ENCODE results near the gene ALDH3B1. TPM values are rescaled to one million over a fixed set of nuclear protein-coding genes. Genes with fewer than 3 reads are reported as not detected.

ALDH3B1 gene
- total RNA-seq, 1 donor from 2014 or later: not detected

DNA sequence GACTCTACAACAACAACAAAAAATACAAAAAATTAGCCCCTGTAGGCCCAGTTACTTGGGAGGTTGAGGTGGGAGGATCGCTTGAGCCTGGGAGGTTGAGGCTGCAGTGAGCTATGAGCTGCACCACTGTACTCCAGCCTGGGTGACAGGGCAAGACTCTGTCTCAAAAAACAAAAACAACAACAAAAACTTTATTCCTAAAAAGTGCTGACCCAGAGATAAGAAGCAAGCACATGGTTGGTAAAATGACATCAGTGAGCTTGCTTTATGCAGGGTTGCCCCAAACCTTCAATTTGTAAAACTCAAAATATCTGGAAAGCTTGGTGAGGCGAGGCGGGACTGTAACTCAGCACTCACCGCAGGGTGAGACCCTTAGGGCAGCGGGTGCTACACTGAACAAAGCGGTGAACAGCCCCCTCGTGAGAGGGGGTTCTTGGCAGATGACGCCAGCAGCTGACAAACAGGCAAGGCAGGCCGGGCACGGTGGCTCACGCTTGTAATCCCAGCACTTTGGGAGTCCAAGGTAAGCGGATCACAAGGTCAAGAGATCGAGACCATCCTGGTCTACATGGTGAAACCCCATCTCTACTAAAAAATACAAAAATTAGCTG lies 25.2 kb downstream of the ALDH3B1 start:
- H3K4me3 Mint-ChIP-seq: peak overlapping the region; percentile 7
- peaks cover 2% of the 10 kb centered on the region for H3K36me3 Mint-ChIP-seq (ENCODE audit: low read depth)
- no peaks in the 10 kb centered on the region for H3K9me3 Mint-ChIP-seq
- no peaks in the 10 kb centered on the region for H3K27me3 Mint-ChIP-seq (ENCODE audit: insufficient read depth)
- intact Hi-C loops (cut with micrococcal nuclease): no loop called here
- peaks cover 18% of the 10 kb centered on the region for H3K4me1 Mint-ChIP-seq (ENCODE audit: low read depth)
- DNase-seq (ENCODE audit: low spot score): no peak
- no peak overlapping the region for H3K27ac Mint-ChIP-seq

DNA sequence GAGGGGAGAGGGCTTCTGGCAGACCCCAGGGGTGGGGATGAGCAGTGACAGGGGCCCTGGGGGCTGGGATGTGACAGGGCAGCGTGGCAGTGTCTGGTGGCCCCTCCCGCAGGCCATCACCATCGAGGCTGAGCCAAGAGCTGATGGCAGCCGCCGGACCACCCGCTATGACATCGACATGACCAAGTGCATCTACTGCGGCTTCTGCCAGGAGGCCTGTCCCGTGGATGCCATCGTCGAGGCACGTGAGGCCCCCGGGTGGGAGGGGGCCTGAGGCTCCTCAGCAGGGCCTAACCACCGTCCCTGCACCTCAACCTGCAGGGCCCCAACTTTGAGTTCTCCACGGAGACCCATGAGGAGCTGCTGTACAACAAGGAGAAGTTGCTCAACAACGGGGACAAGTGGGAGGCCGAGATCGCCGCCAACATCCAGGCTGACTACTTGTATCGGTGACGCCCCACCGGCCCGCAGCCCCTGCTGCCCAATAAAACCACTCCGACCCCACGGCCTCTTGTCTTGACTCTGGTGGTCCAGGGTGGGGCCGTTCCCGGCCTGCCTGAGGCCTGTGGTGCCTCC lies 26.1 kb downstream of the ALDH3B1 start:
- DNase-seq (ENCODE audit: low spot score): no peak
- no peaks in the 10 kb centered on the region for H3K27me3 Mint-ChIP-seq (ENCODE audit: insufficient read depth)
- no peak overlapping the region for H3K27ac Mint-ChIP-seq
- intact Hi-C loops (cut with micrococcal nuclease): no loop called here
- H3K4me3 Mint-ChIP-seq: no peak overlapping the region
- H3K9me3 Mint-ChIP-seq: no peaks in the 10 kb centered on the region
- peaks cover 18% of the 10 kb centered on the region for H3K4me1 Mint-ChIP-seq (ENCODE audit: low read depth)
- H3K36me3 Mint-ChIP-seq (ENCODE audit: low read depth): peaks cover 2% of the 10 kb centered on the region

DNA sequence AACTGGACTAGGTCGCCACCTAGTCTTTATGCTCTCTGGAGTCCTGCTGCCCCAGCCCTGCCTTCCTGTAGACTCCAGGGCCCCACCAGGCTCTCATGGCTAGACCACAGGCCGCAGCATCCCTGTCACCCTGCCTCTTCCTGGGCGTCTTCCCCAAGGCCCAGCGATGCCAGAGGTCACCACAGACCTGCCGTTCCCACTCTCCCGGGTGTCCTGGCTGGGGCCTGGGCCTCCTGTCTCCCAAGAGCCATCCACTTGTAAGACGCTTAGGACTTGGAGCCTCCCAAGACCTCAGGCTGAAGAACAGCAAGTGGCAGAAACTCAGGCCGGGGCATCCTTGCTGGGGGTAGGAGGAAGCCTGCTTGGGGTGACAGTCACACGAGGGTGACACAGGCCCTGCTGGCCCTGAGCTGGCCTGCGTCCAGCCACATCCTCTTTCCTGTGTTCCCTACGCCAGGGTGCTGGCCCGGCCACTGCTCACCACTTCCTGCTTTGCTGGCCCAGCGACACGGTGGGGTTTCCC lies 26.7 kb downstream of the ALDH3B1 start:
- peak overlapping the region; percentile 71 for H3K27ac Mint-ChIP-seq
- intact Hi-C loops (cut with micrococcal nuclease): no loop called here
- H3K4me1 Mint-ChIP-seq (ENCODE audit: low read depth): peaks cover 12% of the 10 kb centered on the region
- no peak for DNase-seq (ENCODE audit: low spot score)
- H3K27me3 Mint-ChIP-seq (ENCODE audit: insufficient read depth): no peaks in the 10 kb centered on the region
- H3K36me3 Mint-ChIP-seq (ENCODE audit: low read depth): peaks cover 4% of the 10 kb centered on the region
- H3K9me3 Mint-ChIP-seq: no peaks in the 10 kb centered on the region
- peak overlapping the region; percentile 63 for H3K4me3 Mint-ChIP-seq

DNA sequence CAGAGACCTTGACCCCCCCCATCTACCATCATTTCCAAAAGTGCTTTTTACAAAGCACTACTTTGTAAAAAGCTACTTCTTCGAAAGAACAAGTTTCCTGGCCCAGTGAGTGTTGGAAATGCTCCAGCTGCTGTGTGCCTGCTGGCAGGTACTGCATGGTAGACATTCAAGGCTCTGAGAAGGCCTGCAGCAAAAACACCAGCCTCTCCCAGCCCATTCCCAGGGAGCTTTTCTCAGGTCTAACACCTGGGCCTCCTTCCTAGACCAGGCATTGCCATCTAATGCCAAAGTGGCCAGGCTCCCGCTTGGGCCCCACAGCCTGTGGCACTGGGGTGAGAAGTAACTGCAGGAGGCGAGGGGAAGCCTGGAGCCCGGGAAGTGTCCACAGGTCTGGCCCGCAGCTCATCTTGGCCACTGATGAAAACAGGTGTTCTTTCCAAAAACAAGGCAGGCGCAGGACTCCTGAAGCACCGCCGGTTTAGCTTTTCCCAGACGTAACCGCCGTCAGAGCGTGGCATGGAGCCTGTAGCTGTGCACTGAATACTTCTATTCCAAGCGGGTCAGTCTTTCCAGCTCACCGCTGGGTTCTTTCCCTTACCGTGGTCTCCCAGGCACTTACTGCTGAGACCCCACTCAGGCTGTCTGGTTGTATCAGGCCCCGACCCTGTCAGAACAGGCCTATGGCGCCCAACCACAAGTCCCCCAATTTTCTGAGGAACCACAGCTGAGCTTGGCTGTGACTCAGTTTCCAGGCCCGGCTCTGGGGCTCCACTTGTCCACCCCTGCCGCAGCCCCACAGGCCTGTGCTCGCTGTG lies 27.5 kb downstream of the ALDH3B1 start:
- no peaks in the 10 kb centered on the region for H3K9me3 Mint-ChIP-seq
- peaks cover 4% of the 10 kb centered on the region for H3K36me3 Mint-ChIP-seq (ENCODE audit: low read depth)
- DNase-seq (ENCODE audit: low spot score): no peak
- no peaks in the 10 kb centered on the region for H3K27me3 Mint-ChIP-seq (ENCODE audit: insufficient read depth)
- H3K4me1 Mint-ChIP-seq (ENCODE audit: low read depth): peaks cover 11% of the 10 kb centered on the region
- H3K4me3 Mint-ChIP-seq: peak overlapping the region; percentile 63
- peak overlapping the region; percentile 71 for H3K27ac Mint-ChIP-seq
- intact Hi-C loops (cut with micrococcal nuclease): loop anchor here (2.0 kb wide), 1 partner anchor 83 kb away; the partner anchor contains the start of gene CHKA

DNA sequence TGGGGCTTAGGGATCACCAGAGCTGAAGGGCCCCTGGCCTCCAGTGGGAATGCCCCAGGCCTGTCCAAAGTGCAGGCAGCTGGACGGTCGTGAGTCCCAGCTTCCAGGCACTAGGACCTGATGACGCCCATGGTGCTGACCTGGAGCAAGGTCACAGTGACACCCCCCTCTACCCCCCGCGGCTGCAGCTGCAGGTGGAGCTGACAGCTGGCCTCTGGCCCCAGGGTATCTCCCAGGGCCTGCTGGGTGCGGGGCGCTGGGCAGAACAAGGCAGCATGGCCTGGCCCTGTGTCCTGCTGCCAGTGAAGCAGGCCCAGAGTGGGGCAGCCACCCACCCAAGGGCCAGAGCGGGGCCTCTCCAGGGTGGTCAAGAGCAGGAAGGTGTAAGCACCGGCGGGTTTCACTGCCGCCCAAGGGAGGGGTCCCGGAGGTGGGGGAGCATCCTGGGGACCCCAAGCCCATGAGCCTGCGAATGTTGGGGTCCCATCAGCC lies 28.1 kb downstream of the ALDH3B1 start:
- no peak for DNase-seq (ENCODE audit: low spot score)
- H3K9me3 Mint-ChIP-seq: no peaks in the 10 kb centered on the region
- H3K36me3 Mint-ChIP-seq (ENCODE audit: low read depth): peaks cover 4% of the 10 kb centered on the region
- no peaks in the 10 kb centered on the region for H3K27me3 Mint-ChIP-seq (ENCODE audit: insufficient read depth)
- H3K4me1 Mint-ChIP-seq (ENCODE audit: low read depth): peaks cover 11% of the 10 kb centered on the region
- H3K27ac Mint-ChIP-seq: no peak overlapping the region
- intact Hi-C loops (cut with micrococcal nuclease): loop anchor here (2.0 kb wide), 1 partner anchor 83 kb away; the partner anchor contains the start of gene CHKA
- peak overlapping the region; percentile 93 for H3K4me3 Mint-ChIP-seq

DNA sequence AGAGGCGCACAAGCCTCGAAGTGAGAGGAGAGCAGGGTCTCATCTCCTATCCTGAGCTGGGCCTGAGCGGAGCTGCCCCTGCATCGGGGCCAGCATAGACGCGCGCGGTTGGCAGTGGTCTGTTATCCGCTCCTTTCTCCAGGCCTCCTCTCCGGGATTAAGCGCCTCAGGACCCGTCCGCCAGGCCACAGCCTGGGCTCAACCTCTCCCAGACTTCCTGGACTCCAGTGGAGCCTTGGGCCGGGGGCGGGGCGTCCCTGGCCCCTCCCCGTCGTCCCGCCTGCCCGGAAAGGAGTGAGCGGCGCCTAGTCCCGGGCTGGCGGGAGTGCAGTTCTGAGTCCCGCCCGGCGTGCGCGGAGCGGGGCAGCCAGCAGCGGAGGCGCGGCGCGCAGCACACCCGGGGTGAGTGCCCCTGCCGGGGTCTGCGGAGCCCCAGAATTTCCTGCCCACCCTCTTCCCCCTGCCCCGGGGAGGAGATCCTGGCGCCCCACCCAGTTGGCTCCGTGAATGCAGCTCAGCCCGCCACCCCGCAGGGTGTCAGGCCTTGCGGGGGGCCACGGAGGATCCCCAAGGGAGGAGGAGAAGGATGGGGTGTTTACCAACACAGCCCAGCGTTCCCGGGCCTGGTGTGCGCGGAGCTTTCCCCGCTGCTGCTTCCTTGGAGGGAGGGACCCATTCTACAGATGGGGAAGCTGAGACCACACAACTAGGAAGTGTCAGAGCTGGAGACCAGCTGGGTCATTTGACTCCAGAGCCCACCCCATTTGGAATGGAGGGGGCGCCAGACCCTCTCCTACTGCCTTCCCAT lies 28.8 kb downstream of the ALDH3B1 start, which contains the start of gene TCIRG1:
TCIRG1 (plus strand) TSS at position 308 of the 808 bp plus-strand sequence. CDS start 2,247 bp downstream, outside the sequence.
- Mint-ChIP-seq H3K4me3 (peak within 1 kb of the TSS; percentile 93), H3K27me3 (ENCODE audit: insufficient read depth) (no peaks in the 10 kb centered on the region), H3K27ac (peak within 1 kb of the TSS; percentile 94), H3K9me3 (no peaks in the 10 kb centered on the region), H3K36me3 (ENCODE audit: low read depth) (peaks cover 4% of the 10 kb centered on the region), H3K4me1 (ENCODE audit: low read depth) (peaks cover 11% of the 10 kb centered on the region)
- intact Hi-C loops (cut with micrococcal nuclease): loop anchor here (1.0 to 2.0 kb wide), 2 partner anchors 9 to 82 kb away; partner anchors contain the start of genes CHKA and NDUFS8
- peak; percentile 54 for DNase-seq (ENCODE audit: low spot score)

DNA sequence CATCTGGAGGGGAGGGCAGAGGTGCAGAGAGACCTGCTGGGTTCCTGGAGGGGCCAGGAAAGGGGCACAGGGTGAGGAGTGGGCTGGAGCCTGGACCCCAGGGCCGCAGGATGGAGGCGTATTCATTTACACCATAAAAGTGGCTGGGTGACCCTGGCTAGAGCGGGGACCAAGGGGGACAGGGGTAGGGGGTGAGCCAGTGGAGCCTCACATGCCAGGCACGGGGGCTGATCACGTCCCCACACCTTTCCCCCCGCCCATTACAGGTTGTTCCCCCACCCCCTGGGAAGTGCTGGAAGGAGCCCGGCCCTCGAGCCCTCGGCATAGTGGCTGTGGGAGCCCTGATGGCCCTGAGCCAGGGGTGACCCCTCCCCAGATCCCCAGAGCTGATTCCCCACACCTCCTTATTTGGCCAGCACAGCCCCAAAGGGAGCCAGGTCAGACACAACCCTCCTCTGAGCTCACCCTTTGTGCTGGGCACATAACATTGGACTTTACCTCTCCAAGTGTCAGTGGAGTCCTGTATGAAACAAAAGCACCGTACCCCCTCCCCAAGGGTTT lies 29.5 kb downstream of the ALDH3B1 start:
- no peak for DNase-seq (ENCODE audit: low spot score)
- H3K4me3 Mint-ChIP-seq: peak overlapping the region; percentile 93
- intact Hi-C loops (cut with micrococcal nuclease): loop anchor here (1.0 to 2.0 kb wide), 3 partner anchors 9 to 81 kb away; partner anchors contain the start of genes CHKA, NDUFS8 and UNC93B1

DNA sequence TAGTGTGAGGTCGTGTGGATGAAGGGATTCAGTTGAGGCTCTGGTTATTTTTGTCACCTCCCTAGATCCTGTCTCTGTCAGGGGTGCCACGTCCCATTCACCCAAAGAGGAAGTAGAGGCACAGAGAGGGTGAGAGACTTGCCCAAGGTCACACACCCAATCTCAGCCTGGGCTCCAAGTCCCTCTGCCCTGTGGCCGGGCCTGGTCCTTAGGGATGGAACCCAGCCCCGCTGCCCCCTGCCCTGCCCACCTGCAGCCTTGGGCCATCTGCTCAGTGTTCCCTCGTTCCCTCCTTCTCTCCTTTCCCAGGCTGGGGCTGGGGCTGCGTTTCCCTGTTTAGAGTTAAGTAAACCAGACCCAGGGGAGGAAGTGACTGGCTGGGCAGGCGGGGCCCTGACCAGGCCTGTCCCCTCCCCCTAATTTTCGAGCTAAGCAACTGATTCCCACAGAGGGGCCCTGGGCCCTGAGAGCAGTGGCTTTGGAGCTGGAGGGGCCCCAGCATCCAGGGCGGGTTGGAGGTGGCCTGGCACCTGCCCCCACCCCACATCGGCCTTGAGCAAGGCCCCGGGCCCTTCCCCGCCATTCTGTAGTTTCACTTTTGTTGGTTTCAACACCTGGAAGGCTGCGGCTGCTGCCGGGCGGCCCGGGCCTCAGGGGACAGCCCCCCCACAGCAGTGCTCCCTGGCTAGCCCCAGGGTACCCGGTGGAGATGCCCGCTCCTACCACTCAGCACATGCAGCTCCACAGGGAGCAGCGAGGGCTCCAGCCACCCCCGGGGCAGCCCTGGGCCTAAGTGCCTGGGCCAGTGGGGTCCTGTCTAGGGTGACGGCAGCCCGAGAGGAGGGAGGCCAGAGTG lies 30.2 kb downstream of the ALDH3B1 start:
- peak overlapping the region; percentile 94 for H3K27ac Mint-ChIP-seq
- DNase-seq (ENCODE audit: low spot score): peak; percentile 55
- no peaks in the 10 kb centered on the region for H3K27me3 Mint-ChIP-seq (ENCODE audit: insufficient read depth)
- H3K36me3 Mint-ChIP-seq (ENCODE audit: low read depth): peaks cover 4% of the 10 kb centered on the region
- H3K4me1 Mint-ChIP-seq (ENCODE audit: low read depth): peaks cover 11% of the 10 kb centered on the region
- no peaks in the 10 kb centered on the region for H3K9me3 Mint-ChIP-seq
- peak overlapping the region; percentile 93 for H3K4me3 Mint-ChIP-seq
- intact Hi-C loops (cut with micrococcal nuclease): loop anchor here (1.0 kb wide), 1 partner anchor 36 kb away; the partner anchor contains the start of gene UNC93B1

More for the DNA sequence above, 29.5 kb downstream of the ALDH3B1 start:
- Mint-ChIP-seq H3K4me1 (ENCODE audit: low read depth) (peaks cover 11% of the 10 kb centered on the region), H3K9me3 (no peaks in the 10 kb centered on the region), H3K27ac (peak overlapping the region; percentile 94), H3K27me3 (ENCODE audit: insufficient read depth) (no peaks in the 10 kb centered on the region), H3K36me3 (ENCODE audit: low read depth) (peaks cover 4% of the 10 kb centered on the region)

DNA sequence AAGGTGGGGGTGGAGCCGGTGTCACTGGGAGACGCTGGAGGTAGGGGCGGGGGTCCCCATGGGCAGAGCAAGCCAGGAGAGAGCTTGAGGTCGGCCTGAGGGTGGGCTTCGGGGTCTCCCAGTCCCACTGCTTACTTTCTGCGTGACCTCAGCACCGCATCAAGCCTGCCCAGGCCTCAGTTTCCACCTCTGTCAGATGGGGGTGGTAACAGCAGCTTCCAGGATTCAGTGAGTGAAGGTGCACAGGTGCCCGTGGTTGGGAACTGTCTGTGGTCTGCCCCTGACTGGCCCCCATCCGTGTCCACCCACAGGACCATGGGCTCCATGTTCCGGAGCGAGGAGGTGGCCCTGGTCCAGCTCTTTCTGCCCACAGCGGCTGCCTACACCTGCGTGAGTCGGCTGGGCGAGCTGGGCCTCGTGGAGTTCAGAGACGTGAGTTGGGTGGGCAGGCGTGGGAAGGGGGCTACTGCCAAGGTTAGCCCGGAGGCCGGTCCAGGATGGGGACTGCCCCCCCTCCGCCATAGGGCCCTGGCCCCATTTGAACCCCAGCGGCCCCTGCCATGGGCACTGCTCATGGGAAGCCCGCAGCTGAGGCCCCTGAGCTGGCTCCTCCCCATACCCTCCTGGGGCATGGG lies 30.9 kb downstream of the ALDH3B1 start:
- H3K4me1 Mint-ChIP-seq (ENCODE audit: low read depth): peaks cover 11% of the 10 kb centered on the region
- H3K27me3 Mint-ChIP-seq (ENCODE audit: insufficient read depth): no peaks in the 10 kb centered on the region
- H3K36me3 Mint-ChIP-seq (ENCODE audit: low read depth): peaks cover 4% of the 10 kb centered on the region
- H3K4me3 Mint-ChIP-seq: peak overlapping the region; percentile 93
- H3K9me3 Mint-ChIP-seq: no peaks in the 10 kb centered on the region
- H3K27ac Mint-ChIP-seq: peak overlapping the region; percentile 94
- intact Hi-C loops (cut with micrococcal nuclease): loop anchor here (1.0 kb wide), 1 partner anchor 37 kb away; the partner anchor contains the start of gene UNC93B1
- DNase-seq (ENCODE audit: low spot score): no peak

DNA sequence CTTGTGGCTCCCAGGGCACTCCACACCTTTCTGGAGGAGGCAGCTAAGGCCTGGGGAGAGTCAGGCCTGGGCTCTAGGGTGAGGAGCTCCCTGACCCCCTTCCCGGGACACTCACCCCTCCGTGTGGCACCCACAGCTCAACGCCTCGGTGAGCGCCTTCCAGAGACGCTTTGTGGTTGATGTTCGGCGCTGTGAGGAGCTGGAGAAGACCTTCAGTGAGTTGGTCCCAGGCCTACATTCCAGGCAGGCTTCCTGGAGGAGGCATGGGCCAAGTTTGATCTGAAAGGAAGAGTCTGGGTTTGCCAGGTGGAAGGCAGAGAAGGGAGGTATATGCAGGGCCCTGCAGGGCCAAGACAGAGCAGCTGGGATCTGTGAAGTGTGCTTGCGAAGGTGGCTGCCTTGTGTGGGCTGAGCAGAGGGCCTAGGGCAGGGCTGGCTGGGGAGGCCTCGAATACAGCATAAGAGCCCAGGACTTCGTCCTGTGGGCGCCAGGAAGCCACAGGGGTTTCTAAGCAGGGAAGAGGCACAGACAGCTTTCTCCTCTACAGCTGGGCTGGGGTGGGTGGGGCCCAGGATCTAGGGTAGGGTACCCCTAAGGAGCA lies 31.6 kb downstream of the ALDH3B1 start:
- Mint-ChIP-seq H3K27me3 (ENCODE audit: insufficient read depth) (no peaks in the 10 kb centered on the region), H3K4me1 (ENCODE audit: low read depth) (peaks cover 9% of the 10 kb centered on the region), H3K4me3 (peak overlapping the region; percentile 51), H3K9me3 (no peaks in the 10 kb centered on the region), H3K27ac (peak overlapping the region; percentile 48), H3K36me3 (ENCODE audit: low read depth) (peaks cover 5% of the 10 kb centered on the region)
- intact Hi-C loops (cut with micrococcal nuclease): no loop called here
- DNase-seq (ENCODE audit: low spot score): no peak
